Right hindlimb (tissue), 1 donor: ENCODE data around the gene SIX1.

ENCODE experiments used
- DNase-seq: peaks from one replicate; pipeline ENCODE4 v3.0.0-alpha.2; 2018

The SIX1 gene

GRCh38 chr14:60648934-60649874, at the start of gene SIX1:
Gene SIX1, minus strand, starts transcription at chr14:60649477. Its CDS starts 288 bp downstream, at chr14:60649189.
- peak; percentile 95 for DNase-seq

- no peak for DNase-seq
Measured at GRCh38 chr14:60695327-60695726, 46.0 kb upstream of the SIX1 start.

- DNase-seq: no peak
Measured at GRCh38 chr14:60691383-60692113, 42.3 kb upstream of the SIX1 start.

GRCh38 chr14:60686865-60687264, 37.6 kb upstream of the SIX1 start:
- DNase-seq: no peak

GRCh38 chr14:60684203-60684602, 34.9 kb upstream of the SIX1 start:
- DNase-seq: no peak

- no peak for DNase-seq
Measured at GRCh38 chr14:60681271-60681670, 32.0 kb upstream of the SIX1 start.

GRCh38 chr14:60680511-60680910, 31.2 kb upstream of the SIX1 start:
- no peak for DNase-seq

- no peak for DNase-seq
Measured at GRCh38 chr14:60679566-60680258, 30.4 kb upstream of the SIX1 start.

GRCh38 chr14:60677701-60678100, 28.4 kb upstream of the SIX1 start:
- no peak for DNase-seq

- DNase-seq: no peak
Measured at GRCh38 chr14:60670989-60671388, 21.7 kb upstream of the SIX1 start.

GRCh38 chr14:60668431-60669112, 19.3 kb upstream of the SIX1 start:
- no peak for DNase-seq

GRCh38 chr14:60665177-60665550, 15.9 kb upstream of the SIX1 start:
- DNase-seq: peak; percentile 53

GRCh38 chr14:60662982-60663381, 13.7 kb upstream of the SIX1 start:
- no peak for DNase-seq

GRCh38 chr14:60661721-60662120, 12.4 kb upstream of the SIX1 start:
- no peak for DNase-seq

- no peak for DNase-seq
Measured at GRCh38 chr14:60658909-60659585, 9.8 kb upstream of the SIX1 start.

- DNase-seq: peak; percentile 46
Measured at GRCh38 chr14:60658211-60658690, 9.0 kb upstream of the SIX1 start.

- no peak for DNase-seq
Measured at GRCh38 chr14:60657456-60658210, 8.4 kb upstream of the SIX1 start.

GRCh38 chr14:60656686-60657455, 7.6 kb upstream of the SIX1 start:
- DNase-seq: peak; percentile 88

- DNase-seq: peak; percentile 54
Measured at GRCh38 chr14:60655898-60656685, 6.8 kb upstream of the SIX1 start.
